HTR-8/SVneo (cell line): Measurements from ENCODE around the gene DCAF11.

Source experiments
- DNase-seq: peaks from one replicate; pipeline ENCODE4 v3.0.0; 2011; ENCODE audit warnings: low spot score, mixed read lengths; ENCODE audit not compliant: insufficient read length
- FAIRE-seq: peaks from 2 replicates; lab custom pipeline; 2011; peaks lifted over from hg19 to GRCh38; lab: Jason Lieb, UNC

DCAF11 gene

DNA sequence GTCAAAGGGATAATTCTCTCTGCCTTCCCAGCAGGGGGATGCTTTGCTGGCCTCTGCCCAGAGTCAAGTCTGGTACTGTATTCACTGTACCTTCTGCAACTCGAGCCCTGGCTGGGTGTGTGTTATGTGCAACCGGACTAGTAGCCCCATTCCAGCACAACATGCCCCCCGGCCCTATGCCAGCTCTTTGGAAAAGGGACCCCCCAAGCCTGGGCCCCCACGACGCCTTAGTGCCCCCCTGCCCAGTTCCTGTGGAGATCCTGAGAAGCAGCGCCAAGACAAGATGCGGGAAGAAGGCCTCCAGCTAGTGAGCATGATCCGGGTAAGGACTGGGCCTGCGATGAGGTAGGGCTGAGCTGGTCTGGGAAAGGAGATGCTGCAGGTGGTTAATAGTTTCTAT is 36.0 kb downstream of the DCAF11 start:
- no peak for FAIRE-seq
- no peak for DNase-seq

DNA sequence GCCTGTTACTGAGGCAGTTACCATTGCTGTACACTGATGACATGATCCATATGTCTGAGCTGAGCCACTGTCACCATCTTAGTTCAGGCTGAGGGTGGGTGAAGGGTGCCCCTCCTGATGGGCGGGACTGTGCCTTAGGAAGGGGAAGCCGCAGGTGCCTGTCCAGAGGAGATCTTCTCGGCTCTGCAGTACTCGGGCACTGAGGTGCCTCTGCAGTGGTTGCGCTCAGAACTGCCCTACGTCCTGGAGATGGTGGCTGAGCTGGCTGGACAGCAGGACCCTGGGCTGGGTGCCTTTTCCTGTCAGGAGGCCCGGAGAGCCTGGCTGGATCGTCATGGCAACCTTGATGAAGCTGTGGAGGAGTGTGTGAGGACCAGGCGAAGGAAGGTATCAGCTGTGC is 36.4 kb downstream of the DCAF11 start:
- FAIRE-seq (no peak), DNase-seq (no peak)

DNA sequence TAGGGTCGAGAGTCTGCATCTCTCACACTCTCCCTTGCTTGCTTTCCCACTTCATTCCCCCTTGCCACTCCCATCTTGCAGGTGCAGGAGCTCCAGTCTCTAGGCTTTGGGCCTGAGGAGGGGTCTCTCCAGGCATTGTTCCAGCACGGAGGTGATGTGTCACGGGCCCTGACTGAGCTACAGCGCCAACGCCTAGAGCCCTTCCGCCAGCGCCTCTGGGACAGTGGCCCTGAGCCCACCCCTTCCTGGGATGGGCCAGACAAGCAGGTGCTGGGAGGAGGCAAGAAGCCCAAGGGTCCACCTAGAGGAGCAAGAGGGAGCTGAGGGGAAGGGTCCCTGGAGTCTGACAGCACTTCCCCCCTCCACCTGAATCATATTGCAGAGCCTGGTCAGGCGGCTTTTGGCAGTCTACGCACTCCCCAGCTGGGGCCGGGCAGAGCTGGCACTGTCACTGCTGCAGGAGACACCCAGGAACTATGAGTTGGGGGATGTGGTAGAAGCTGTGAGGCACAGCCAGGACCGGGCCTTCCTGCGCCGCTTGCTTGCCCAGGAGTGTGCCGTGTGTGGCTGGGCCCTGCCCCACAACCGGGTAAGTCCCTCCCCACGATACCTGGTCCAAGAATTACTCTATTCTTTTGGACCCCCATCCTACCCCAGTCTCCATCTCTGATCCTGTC is 37.0 kb downstream of the DCAF11 start:
- FAIRE-seq = no peak

DNA sequence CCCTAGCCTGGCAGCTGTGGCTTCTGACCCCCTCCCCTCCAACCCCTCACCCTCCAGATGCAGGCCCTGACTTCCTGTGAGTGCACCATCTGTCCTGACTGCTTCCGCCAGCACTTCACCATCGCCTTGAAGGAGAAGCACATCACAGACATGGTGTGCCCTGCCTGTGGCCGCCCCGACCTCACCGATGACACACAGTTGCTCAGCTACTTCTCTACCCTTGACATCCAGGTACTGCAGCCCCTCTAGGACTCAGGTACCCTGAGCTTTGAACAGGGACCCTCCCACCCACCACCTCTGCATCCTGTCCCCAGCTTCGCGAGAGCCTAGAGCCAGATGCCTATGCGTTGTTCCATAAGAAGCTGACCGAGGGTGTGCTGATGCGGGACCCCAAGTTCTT is 40.5 kb downstream of the DCAF11 start:
- no peak for FAIRE-seq

More for the DNA sequence above, 37.0 kb downstream of the DCAF11 start:
- DNase-seq = no peak

DNA sequence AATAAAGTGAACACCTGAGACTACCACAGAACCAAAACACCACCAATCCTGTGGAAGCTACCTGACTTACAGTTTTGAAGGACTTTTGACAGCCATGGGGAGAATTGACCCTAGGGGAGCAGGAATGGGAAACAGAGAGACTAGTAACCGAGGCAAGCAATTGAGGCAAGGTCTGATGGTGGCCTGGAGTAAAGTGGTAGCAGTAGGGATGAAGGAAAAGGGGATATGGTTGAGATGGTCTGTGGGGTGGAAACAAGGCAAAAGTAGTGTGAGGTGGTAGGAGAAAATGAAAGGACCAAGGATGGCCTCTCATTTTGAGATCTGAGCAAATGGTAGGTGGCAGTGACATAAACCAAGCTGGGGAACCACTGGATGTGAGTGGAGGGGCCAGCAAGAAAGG is 42.3 kb downstream of the DCAF11 start:
- DNase-seq = no peak
- no peak for FAIRE-seq

More for the DNA sequence above, 40.5 kb downstream of the DCAF11 start:
- no peak for DNase-seq

DNA sequence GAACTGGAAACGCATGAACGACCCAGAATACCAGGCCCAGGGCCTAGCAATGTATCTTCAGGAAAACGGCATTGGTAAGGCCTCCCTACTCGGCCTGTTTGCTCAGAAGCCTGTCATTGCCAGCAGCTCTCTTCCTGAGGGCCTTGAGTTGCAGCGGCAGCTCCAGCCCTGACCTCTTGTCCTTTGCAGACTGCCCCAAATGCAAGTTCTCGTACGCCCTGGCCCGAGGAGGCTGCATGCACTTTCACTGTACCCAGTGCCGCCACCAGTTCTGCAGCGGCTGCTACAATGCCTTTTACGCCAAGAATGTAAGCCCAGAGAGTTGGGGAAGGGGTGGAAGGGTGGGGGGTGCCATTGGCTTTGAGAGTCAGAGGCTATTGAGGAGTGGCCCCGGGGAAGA is 42.8 kb downstream of the DCAF11 start:
- DNase-seq (no peak), FAIRE-seq (no peak)

DNA sequence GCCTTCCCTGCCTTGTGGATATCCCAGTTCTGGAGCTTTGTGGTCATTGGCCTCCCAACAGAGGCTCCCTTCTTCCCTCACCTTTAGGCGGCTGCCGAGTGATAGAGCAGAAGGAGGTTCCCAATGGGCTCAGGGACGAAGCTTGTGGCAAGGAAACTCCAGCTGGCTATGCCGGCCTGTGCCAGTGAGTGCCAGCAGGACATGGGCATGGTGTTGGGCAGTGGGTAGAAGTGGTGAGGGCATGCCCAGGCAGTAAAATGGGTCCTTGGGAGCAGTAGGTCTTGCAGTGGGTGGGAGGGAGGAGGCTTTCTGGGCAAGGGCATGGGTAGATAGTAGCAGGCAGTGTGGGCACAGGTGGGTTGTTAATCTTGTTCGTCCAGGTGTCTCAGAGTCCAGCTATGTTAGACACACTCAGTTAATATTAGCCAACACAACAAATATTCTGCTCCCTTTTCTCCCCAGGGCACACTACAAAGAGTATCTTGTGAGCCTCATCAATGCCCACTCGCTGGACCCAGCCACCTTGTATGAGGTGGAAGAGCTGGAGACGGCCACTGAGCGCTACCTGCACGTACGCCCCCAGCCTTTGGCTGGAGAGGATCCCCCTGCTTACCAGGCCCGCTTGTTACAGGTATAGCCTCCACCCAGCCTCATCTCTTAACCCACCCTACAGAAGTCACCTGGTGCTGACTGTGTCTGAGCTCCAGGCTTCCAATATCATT is 45.4 kb downstream of the DCAF11 start:
- no peak for FAIRE-seq
- DNase-seq = no peak

DNA sequence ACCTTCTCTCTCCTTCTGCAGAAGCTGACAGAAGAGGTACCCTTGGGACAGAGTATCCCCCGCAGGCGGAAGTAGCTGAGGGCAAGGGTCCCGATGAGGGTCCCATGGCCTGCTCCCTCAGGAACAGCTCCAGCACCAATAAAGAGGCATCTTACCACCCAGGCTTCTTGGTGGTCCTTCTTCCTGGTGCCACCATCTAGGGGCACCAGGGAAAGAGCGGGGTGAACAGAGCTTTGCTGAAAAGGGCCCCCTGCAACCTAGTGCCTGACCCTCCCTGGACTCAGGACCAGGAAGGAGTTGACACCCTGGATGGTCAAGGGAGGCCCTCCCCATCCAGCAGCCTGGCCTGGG is 45.9 kb downstream of the DCAF11 start:
- DNase-seq = no peak
- no peak for FAIRE-seq

DNA sequence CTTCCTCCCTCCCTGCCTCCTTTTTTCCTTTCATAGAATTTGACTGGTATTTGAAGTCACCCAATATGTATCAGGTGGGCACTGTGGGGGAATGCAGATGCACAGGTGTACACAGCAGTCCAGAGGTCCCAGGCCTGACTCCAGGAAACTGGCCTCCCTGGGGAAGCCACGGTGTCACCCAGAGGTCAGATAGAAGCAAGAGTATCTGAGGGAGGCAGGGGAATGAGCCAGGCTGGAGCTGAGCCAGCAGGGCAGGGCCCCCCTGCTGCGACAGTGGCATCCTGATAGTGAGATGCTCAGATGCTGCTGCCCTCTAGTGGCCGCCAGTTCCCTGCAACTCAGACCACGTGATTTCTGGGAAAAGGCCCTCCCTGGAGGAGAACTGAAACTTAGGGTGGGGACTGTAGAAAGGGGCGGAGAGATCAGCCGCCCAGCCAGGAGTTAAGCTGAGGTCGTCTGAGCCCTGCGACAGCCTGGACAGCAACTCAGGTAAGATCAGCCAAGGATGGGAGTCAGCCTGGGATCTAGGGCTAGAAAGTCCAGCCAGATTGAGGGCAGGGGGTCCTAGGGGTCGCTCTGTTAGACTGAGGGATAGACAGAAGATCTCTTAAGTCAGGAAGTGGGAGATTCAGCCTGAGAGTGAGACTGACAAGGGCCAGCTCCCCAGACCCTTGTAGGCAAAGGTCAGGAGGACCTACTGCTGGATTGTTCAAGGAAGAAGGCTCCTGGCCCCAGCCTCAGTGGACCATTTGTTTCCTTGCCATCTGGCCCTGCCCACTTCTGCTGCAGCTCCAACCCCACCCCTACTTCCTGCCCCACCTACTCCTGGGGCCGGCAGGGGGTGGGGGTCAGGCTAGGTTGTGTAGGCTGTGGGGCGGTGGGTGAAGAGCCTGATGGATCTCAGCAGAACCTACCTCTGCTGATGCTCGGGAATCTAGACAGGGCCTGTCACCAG is 46.5 kb downstream of the DCAF11 start, which contains the start of gene IRF9:
IRF9 (plus strand) TSS at position 416 of the 955 bp plus-strand sequence. CDS start 880 bp downstream, outside the sequence.
- FAIRE-seq = peak; percentile 31
- DNase-seq = peak; percentile 89

DNA sequence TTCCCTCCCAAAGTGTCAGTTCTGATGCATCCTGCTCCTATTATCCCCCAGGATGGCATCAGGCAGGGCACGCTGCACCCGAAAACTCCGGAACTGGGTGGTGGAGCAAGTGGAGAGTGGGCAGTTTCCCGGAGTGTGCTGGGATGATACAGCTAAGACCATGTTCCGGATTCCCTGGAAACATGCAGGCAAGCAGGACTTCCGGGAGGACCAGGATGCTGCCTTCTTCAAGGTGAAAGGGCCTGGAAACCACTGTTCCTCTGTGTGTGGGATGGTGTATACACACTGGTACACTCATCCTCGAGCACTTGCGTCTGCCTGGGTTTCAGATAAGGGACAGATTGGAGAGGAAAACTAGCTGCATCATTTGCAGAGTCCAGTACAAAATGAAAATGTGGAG is 47.5 kb downstream of the DCAF11 start:
- FAIRE-seq (no peak), DNase-seq (no peak)

DNA sequence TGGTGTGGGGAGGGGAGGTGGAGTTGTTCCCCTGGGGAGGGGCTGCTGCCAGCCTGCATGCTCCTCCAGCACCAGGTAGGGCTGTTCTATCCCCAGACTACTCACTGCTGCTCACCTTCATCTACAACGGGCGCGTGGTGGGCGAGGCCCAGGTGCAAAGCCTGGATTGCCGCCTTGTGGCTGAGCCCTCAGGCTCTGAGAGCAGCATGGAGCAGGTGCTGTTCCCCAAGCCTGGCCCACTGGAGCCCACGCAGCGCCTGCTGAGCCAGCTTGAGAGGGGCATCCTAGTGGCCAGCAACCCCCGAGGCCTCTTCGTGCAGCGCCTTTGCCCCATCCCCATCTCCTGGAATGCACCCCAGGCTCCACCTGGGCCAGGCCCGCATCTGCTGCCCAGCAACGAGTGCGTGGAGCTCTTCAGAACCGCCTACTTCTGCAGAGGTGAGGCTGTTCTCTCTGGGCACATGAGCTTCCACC is 50.0 kb downstream of the DCAF11 start:
- DNase-seq (no peak), FAIRE-seq (no peak)

DNA sequence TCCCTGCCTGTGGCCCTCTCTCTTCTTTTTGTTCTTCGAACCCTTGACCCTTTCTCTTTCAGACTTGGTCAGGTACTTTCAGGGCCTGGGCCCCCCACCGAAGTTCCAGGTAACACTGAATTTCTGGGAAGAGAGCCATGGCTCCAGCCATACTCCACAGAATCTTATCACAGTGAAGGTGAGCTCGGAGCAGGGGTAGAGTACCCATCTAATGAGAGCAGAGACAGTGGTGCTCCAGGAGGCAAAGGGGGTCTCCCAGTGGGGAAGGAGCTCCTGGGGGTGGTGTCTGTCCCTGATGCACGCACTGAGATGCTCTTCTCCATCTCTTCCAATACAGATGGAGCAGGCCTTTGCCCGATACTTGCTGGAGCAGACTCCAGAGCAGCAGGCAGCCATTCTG is 51.2 kb downstream of the DCAF11 start:
- no peak for DNase-seq
- FAIRE-seq = no peak

DNA sequence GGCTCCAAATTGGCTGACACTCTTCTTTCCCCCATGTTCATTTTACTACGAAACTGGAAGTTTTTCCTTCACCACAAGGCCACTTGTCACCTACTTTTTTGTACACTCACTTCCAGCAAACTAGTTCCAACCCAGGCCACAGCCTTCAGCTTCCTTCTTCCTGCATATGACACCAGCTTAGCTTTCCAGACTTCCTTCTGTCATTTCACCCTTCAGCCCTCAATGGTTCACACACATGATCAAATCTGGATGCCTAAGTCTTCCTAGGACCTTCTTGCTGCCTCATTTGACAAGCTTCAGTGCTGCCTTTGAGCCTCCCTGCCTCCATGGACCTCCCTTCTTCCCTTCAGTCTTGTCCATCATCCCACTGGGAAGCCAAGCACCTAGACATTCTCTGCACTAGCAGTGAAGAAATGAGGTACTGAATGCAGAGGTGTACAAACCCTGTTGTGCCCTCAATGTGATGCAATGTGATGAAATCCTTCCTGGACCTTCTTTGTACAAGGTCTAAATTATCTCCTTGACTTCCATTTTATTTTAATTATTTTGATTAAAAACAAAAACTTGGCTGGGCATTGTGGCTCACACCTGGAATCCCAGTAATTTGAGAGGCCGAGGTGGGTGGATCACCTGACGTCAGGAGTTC is 53.0 kb downstream of the DCAF11 start:
- FAIRE-seq = no peak
- no peak for DNase-seq

DNA sequence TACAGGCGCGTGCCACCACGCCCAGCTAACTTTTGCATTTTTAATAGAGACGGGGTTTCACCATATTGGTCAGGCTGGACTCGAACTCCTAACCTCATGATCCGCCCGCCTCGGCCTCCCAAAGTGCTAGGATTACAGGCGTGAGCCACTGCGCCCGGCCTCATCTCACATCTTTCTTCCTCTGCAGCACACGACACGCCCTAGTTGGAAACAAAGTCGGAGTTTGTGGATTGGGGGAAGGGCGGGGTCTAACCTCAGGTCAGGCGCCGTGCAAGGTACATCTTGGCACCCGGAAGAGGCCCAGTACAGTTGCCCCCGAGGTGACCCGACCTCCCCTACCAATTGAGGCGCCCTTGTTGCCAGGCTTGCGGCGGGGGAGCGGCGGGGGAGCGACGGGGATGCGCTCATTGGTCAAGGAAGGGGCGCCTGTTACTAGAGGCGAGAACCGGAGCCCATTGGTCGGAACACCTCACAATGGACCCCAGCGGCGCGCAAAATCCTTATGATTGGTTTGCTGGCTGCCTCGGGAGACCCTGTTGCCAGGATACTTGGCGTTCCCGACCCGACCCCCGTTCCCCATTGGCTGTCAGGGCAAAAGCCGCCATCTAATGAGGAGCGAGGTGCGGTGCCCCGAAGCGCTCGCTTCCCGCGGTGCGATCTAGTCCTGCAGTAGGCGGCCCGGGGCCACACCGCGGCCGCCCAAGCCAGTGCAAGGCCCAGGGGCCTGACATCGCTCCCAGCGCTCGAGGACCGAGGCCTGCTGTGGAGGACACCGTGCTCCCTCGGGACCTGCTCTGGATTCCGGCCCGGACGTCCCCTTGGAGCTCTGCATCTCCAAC is 57.1 kb downstream of the DCAF11 start, which contains the start of gene REC8:
REC8 (plus strand) TSS at position 659 of the 839 bp plus-strand sequence. CDS start 473 bp downstream, outside the sequence.
- DNase-seq (no peak), FAIRE-seq (no peak)

DNA sequence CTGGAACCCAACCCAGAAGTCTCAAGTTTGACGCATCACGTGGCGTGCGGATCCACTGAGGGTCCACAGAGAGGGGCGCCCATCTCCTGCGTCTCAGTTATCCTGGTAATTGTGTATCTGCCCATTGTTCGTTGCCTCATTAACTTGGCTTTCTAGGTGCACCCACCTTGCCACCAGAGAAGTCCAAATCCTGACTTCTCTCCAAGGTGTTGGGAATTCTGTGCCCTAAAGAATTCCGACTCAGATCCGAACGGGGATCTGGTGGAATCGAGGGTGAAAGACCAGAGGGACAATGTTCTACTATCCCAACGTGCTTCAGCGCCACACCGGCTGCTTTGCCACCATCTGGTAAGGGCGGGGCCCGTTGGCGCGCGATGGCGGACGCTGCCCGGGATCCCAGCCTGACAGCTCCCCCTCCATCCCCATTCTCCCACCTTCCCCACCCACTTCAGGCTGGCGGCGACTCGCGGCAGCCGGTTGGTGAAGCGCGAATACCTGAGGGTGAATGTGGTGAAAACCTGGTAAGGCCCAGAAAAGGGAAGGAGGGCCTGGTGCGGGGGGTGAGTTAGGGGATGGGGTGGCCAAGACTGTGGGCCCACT is 57.8 kb downstream of the DCAF11 start:
- no peak for FAIRE-seq

DNA sequence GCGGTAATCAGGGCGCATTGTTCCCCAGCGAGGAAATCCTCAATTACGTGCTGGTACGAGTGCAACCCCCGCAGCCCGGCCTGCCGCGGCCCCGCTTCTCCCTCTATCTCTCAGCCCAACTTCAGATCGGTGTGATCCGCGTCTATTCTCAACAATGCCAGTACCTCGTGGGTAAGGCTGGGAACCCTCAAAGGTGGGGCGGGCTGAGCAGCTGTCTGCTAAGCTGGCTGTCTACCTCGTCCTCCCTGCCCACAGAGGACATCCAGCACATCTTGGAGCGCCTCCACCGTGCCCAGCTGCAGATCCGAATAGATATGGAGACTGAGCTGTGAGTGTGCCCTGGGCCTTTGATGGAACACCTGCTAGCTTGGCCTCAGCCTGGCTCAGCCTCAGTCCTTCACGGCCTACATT is 58.3 kb downstream of the DCAF11 start:
- FAIRE-seq = no peak
- no peak for DNase-seq

More for the DNA sequence above, 57.8 kb downstream of the DCAF11 start:
- DNase-seq = no peak
